Measurements from ENCODE around the gene CCT8L2.
"Not testable (repeated sequence)": the region's sequence is repeated elsewhere in the genome, so short reads cannot be mapped to it uniquely, and the experiment has no call there.

DNA sequence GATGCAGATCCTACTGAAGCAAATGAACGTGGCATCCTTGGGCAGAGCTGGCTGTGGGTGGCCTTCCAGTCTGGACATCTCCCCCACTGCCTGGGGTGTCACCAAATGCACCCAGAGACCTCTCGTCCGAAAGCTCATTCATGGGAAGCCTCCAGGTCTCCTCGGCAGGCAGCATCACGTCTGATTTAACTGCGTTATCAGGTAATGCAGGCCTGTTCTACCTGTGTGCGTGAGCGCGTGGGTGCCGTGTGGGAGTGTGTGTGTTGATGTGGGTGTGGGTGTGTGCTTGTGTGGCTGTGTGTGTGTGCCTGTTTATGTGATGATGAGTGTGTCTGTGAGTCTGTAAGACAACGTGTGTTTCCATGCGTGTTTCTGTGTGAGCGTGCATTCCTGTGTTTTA, 35.1 kb downstream of the CCT8L2 start:
- TF ChIP-seq POLR2AphosphoS5 (IDR thresholded peaks at IDR 0.05; ENCODE audit: low read depth); EZH2 (IDR thresholded peaks at IDR 0.05; ENCODE audit: low read depth, unreplicated experiment): not testable (repeated sequence)
- TF ChIP-seq, protein P1, sequence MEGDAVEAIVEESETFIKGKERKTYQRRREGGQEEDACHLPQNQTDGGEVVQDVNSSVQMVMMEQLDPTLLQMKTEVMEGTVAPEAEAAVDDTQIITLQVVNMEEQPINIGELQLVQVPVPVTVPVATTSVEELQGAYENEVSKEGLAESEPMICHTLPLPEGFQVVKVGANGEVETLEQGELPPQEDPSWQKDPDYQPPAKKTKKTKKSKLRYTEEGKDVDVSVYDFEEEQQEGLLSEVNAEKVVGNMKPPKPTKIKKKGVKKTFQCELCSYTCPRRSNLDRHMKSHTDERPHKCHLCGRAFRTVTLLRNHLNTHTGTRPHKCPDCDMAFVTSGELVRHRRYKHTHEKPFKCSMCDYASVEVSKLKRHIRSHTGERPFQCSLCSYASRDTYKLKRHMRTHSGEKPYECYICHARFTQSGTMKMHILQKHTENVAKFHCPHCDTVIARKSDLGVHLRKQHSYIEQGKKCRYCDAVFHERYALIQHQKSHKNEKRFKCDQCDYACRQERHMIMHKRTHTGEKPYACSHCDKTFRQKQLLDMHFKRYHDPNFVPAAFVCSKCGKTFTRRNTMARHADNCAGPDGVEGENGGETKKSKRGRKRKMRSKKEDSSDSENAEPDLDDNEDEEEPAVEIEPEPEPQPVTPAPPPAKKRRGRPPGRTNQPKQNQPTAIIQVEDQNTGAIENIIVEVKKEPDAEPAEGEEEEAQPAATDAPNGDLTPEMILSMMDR (conservative IDR thresholded peaks at IDR 0.05; ENCODE audit: low read depth in 2 of 2), result not testable (repeated sequence)
- TF ChIP-seq, protein P2, sequence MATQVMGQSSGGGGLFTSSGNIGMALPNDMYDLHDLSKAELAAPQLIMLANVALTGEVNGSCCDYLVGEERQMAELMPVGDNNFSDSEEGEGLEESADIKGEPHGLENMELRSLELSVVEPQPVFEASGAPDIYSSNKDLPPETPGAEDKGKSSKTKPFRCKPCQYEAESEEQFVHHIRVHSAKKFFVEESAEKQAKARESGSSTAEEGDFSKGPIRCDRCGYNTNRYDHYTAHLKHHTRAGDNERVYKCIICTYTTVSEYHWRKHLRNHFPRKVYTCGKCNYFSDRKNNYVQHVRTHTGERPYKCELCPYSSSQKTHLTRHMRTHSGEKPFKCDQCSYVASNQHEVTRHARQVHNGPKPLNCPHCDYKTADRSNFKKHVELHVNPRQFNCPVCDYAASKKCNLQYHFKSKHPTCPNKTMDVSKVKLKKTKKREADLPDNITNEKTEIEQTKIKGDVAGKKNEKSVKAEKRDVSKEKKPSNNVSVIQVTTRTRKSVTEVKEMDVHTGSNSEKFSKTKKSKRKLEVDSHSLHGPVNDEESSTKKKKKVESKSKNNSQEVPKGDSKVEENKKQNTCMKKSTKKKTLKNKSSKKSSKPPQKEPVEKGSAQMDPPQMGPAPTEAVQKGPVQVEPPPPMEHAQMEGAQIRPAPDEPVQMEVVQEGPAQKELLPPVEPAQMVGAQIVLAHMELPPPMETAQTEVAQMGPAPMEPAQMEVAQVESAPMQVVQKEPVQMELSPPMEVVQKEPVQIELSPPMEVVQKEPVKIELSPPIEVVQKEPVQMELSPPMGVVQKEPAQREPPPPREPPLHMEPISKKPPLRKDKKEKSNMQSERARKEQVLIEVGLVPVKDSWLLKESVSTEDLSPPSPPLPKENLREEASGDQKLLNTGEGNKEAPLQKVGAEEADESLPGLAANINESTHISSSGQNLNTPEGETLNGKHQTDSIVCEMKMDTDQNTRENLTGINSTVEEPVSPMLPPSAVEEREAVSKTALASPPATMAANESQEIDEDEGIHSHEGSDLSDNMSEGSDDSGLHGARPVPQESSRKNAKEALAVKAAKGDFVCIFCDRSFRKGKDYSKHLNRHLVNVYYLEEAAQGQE (IDR thresholded peaks at IDR 0.05; ENCODE audit: unreplicated experiment), result not testable (repeated sequence)
